ENCODE results near the gene ST6GALNAC6. TPM values are rescaled to one million over a fixed set of nuclear protein-coding genes. Genes with fewer than 3 reads are reported as not detected.

ST6GALNAC6 gene
- total and polyA plus RNA-seq, 2 donors (not counting 1 experiment from before 2014, with no cell fraction given) = 68.0 to 126 TPM

DNA sequence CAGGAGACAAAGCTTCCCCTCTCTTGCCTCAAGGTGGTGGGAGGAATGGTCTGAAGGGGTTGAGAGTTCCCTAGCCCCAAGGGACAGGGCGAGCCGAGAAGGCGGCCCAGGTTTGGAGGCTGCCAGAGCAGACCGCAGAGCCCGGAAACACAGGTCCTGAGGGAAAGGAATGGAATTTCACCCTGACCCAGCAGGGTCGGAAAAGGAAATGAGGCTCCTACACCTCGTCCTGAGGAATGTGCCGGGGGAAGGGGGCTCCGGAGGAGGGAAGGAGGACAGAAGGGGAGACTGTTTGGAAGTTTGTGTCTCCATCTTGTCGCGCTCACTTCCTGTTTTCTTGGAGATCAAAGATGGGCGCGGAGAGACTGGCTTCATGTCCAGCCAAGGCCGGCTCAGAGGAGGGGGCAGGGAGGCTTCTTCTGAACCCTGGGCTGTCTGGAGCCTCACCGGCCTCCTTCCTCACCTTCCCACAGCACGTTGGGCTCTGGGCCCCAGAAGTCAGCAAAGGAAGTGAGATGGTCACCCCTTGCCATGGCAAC, 54.5 kb downstream of the ST6GALNAC6 start:
- Histone ChIP-seq H3K27me3 (replicated peaks in 1 of 4; ENCODE audit: control extremely low read depth in 1 of 4, control insufficient read depth in 3 of 4, insufficient read depth in 4 of 4, low read length in 3 of 4) (no peaks in the 10 kb centered on the region), H3K36me3 (replicated peaks in 1 of 2; ENCODE audit: control extremely low read depth in 1 of 2, control insufficient read depth in 1 of 2, extremely low read depth in 1 of 2, insufficient read depth in 2 of 2, low read length in 1 of 2) (no peaks in the 10 kb centered on the region), H3K4me3 (ENCODE audit: control extremely low read depth in 1 of 5, extremely low read depth in 1 of 5, insufficient read depth in 1 of 5, low read depth in 2 of 5, low read length in 4 of 5) (no peak overlapping the region), H3K9me3 (ENCODE audit: control extremely low read depth in 1 of 3, control insufficient read depth in 2 of 3, insufficient read depth in 1 of 3, low read length in 2 of 3) (peaks cover 0 to 19% (median 11%) of the 10 kb centered on the region in 3 donors), H4K20me1 (ENCODE audit: control insufficient read depth, insufficient read depth, low read length, poor library complexity, severe bottlenecking) (no peaks in the 10 kb centered on the region), H3K9ac (ENCODE audit: low read length) (no peak overlapping the region), H2AFZ (ENCODE audit: insufficient read depth, low read depth, low read length, poor library complexity, severe bottlenecking) (no peak overlapping the region), H3K4me2 (replicated peaks; ENCODE audit: low read depth, low read length, poor library complexity, severe bottlenecking) (no peak overlapping the region), H3K27ac (ENCODE audit: low read length in 2 of 2) (no peak overlapping the region), H3K4me1 (ENCODE audit: control insufficient read depth in 2 of 2, insufficient read depth in 2 of 2, low read length in 2 of 2) (no peaks in the 10 kb centered on the region), H3K79me2 (ENCODE audit: control insufficient read depth, insufficient read depth, low read length) (peaks cover 4% of the 10 kb centered on the region)
- intact Hi-C loops (cut with micrococcal nuclease) = no loop called here
- H3K27ac Mint-ChIP-seq = no peak overlapping the region
- WGBS (ENCODE audit: insufficient coverage) = 96% methylated on average over 14 of the region's 16 CpGs
- no peaks in the 10 kb centered on the region for H3K4me1 Mint-ChIP-seq
- ATAC-seq (ENCODE audit: low read depth) (no peak), DNase-seq (no peak)
- TF ChIP-seq, protein P1, sequence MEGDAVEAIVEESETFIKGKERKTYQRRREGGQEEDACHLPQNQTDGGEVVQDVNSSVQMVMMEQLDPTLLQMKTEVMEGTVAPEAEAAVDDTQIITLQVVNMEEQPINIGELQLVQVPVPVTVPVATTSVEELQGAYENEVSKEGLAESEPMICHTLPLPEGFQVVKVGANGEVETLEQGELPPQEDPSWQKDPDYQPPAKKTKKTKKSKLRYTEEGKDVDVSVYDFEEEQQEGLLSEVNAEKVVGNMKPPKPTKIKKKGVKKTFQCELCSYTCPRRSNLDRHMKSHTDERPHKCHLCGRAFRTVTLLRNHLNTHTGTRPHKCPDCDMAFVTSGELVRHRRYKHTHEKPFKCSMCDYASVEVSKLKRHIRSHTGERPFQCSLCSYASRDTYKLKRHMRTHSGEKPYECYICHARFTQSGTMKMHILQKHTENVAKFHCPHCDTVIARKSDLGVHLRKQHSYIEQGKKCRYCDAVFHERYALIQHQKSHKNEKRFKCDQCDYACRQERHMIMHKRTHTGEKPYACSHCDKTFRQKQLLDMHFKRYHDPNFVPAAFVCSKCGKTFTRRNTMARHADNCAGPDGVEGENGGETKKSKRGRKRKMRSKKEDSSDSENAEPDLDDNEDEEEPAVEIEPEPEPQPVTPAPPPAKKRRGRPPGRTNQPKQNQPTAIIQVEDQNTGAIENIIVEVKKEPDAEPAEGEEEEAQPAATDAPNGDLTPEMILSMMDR (IDR thresholded peaks at IDR 0.05) = no peak
- no peak for TF ChIP-seq EZH2 (IDR thresholded peaks at IDR 0.05; ENCODE audit: borderline replicate concordance, insufficient read depth, low read depth, low read length, poor library complexity, severe bottlenecking)
- CTCF ChIA-PET = interaction anchor here (1.0 kb wide), 1 partner anchor 24 kb away, joined by 4 read pairs; no protein-coding TSS in a partner anchor
- no peaks in the 10 kb centered on the region for H3K27me3 Mint-ChIP-seq
- POLR2A ChIA-PET = no interaction called here
- peaks cover 10% of the 10 kb centered on the region for H3K9me3 Mint-ChIP-seq (ENCODE audit: insufficient read depth)
- H3K4me3 Mint-ChIP-seq = no peak overlapping the region

DNA sequence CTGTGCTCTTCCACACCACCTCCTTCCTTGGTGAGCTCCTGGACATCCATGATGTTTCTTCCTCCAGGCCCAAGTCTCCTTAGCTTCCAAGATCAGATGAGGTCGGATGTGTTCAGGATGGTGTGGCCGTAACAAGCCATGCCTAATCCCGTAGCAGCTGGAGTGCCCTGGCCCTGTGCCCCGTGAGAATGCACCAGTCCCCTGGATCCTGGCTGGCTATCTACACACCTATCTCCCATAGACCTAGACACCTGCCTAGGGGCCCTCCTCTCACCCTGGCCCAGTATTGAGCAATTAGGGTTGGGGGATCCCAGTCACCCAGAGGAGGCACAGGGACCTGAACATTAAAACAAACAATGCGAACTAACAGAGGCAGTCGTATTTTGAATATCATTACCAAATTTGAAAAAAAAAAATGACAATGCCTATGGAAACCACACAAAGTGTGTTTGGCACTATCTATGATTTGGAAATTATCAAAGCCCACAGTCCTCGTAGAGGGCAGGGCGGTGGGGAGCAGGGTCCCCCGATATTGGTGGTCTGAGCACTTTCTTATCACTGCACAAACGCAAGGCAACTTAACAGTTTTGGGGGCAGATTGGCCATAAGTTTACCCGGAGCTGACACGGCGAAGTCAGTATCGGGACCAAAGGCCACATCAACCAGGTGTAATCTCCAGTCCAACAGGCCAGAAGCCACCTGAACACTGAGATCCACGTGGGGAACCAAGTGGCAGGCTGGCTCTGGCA, 58.1 kb downstream of the ST6GALNAC6 start:
- Histone ChIP-seq H3K36me3 (replicated peaks in 1 of 2; ENCODE audit: control extremely low read depth in 1 of 2, control insufficient read depth in 1 of 2, extremely low read depth in 1 of 2, insufficient read depth in 2 of 2, low read length in 1 of 2) (no peaks in the 10 kb centered on the region), H3K79me2 (ENCODE audit: control insufficient read depth, insufficient read depth, low read length) (peaks cover 4% of the 10 kb centered on the region), H3K4me3 (ENCODE audit: control extremely low read depth in 1 of 5, extremely low read depth in 1 of 5, insufficient read depth in 1 of 5, low read depth in 2 of 5, low read length in 4 of 5) (no peak overlapping the region), H3K9ac (ENCODE audit: low read length) (no peak overlapping the region), H3K4me2 (replicated peaks; ENCODE audit: low read depth, low read length, poor library complexity, severe bottlenecking) (no peak overlapping the region), H3K4me1 (ENCODE audit: control insufficient read depth in 2 of 2, insufficient read depth in 2 of 2, low read length in 2 of 2) (peaks cover under 1 to 4% of the 10 kb centered on the region in 2 donors), H2AFZ (ENCODE audit: insufficient read depth, low read depth, low read length, poor library complexity, severe bottlenecking) (no peak overlapping the region), H3K27ac (ENCODE audit: low read length in 2 of 2) (no peak overlapping the region), H3K27me3 (replicated peaks in 1 of 4; ENCODE audit: control extremely low read depth in 1 of 4, control insufficient read depth in 3 of 4, insufficient read depth in 4 of 4, low read length in 3 of 4) (no peaks in the 10 kb centered on the region), H4K20me1 (ENCODE audit: control insufficient read depth, insufficient read depth, low read length, poor library complexity, severe bottlenecking) (no peaks in the 10 kb centered on the region), H3K9me3 (ENCODE audit: control extremely low read depth in 1 of 3, control insufficient read depth in 2 of 3, insufficient read depth in 1 of 3, low read length in 2 of 3) (no peaks in the 10 kb centered on the region)
- Mint-ChIP-seq H3K4me1 (no peaks in the 10 kb centered on the region), H3K9me3 (ENCODE audit: insufficient read depth) (no peaks in the 10 kb centered on the region), H3K4me3 (no peak overlapping the region), H3K27me3 (no peaks in the 10 kb centered on the region), H3K27ac (no peak overlapping the region)
- ATAC-seq (ENCODE audit: low read depth) (no peak), DNase-seq (no peak)
- ChIA-PET CTCF (interaction anchor here (0.5 to 1.4 kb wide), 3 partner anchors 9 to 29 kb away, joined by 3 to 4 read pairs (median 3); no protein-coding TSS in a partner anchor), POLR2A (no interaction called here)
- intact Hi-C loops (cut with micrococcal nuclease) = no loop called here
- TF ChIP-seq EZH2 (IDR thresholded peaks at IDR 0.05; ENCODE audit: borderline replicate concordance, insufficient read depth, low read depth, low read length, poor library complexity, severe bottlenecking) = no peak
- TF ChIP-seq, protein P1 (IDR thresholded peaks at IDR 0.05) = no peak
- WGBS (ENCODE audit: insufficient coverage) = 98% methylated on average over 13 of the region's 15 CpGs

Measured in B cell (primary cell).